GM20000 (cell line): Measurements from ENCODE around the gene ARHGAP35.
"Not testable (repeated sequence)": the region's sequence is repeated elsewhere in the genome, so short reads cannot be mapped to it uniquely, and the experiment has no call there.

ENCODE experiments used
- DNase-seq: peaks from one replicate; pipeline ENCODE4 v3.0.0; 2012; ENCODE audit warnings: low spot score
- TF ChIP-seq, protein P1 (sequence below): IDR thresholded peaks from 2 replicates; pipeline ENCODE4 v1.5.1; 2012; ENCODE audit warnings: mild to moderate bottlenecking, control low read depth; ENCODE audit errors: extremely low read depth, missing control alignments

The ARHGAP35 gene

DNA sequence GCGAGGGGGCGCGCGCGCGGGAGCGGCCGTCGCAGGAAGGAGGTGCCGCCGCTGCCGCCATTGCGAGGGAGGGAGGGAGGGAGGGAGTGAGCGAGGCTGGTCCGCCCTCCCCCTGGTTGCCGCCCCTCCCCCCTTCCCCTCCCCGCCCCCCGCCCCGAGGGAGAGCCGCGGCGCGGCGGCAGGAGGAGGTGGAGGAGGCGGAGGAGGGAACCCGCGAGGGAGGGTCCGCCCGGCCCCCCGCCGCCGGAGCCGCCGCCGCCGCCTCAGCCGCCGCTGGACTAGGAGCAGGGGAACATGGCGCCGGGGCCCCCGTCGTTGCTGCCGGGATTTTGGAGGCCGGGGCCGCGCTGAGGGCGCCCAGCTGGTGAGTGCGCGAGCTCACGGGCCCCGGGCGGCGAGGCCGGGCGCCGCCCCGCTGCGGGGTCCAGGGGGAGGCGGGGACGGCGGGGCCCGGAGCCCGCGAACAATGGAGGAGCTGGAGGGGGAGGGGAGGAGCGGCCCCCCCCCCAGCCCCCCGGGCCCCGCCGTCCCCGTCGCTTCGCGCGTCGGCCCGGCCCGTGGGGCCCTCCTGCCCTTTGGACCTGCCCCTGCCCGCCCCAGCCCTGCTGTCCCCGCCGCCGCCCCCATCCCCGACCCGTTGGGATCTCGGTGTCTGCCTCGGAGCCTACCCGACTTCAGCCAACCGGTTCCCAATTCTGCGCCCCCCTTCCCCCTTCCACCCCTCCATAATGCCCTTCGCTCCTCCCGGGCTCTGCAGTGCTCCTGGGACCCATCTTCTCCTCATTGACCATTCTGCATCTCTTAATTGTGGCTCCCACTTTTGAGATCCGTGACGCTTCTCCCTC, at the start of gene ARHGAP35:
ARHGAP35 (plus strand) TSS at position 152 of the 845 bp plus-strand sequence. CDS start 57,679 bp downstream, outside the sequence.
- TF ChIP-seq, protein P1, sequence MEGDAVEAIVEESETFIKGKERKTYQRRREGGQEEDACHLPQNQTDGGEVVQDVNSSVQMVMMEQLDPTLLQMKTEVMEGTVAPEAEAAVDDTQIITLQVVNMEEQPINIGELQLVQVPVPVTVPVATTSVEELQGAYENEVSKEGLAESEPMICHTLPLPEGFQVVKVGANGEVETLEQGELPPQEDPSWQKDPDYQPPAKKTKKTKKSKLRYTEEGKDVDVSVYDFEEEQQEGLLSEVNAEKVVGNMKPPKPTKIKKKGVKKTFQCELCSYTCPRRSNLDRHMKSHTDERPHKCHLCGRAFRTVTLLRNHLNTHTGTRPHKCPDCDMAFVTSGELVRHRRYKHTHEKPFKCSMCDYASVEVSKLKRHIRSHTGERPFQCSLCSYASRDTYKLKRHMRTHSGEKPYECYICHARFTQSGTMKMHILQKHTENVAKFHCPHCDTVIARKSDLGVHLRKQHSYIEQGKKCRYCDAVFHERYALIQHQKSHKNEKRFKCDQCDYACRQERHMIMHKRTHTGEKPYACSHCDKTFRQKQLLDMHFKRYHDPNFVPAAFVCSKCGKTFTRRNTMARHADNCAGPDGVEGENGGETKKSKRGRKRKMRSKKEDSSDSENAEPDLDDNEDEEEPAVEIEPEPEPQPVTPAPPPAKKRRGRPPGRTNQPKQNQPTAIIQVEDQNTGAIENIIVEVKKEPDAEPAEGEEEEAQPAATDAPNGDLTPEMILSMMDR = no peak
- peak; percentile 97 for DNase-seq

- TF ChIP-seq, protein P1 = no peak
- no peak for DNase-seq
Measured at GRCh38 chr19:46812977-46813838, 47.6 kb upstream of the ARHGAP35 start.

GRCh38 chr19:46813839-46814358, 46.9 kb upstream of the ARHGAP35 start:
- no peak for DNase-seq
- TF ChIP-seq, protein P1 = no peak

GRCh38 chr19:46815833-46816627, 44.8 kb upstream of the ARHGAP35 start:
- no peak for DNase-seq
- TF ChIP-seq, protein P1 = no peak

- no peak for DNase-seq
- TF ChIP-seq, protein P1 = no peak
Measured at GRCh38 chr19:46818812-46819211, 42.0 kb upstream of the ARHGAP35 start.

- DNase-seq = peak; percentile 52
Measured at GRCh38 chr19:46821512-46822409, 39.0 kb upstream of the ARHGAP35 start.

DNA sequence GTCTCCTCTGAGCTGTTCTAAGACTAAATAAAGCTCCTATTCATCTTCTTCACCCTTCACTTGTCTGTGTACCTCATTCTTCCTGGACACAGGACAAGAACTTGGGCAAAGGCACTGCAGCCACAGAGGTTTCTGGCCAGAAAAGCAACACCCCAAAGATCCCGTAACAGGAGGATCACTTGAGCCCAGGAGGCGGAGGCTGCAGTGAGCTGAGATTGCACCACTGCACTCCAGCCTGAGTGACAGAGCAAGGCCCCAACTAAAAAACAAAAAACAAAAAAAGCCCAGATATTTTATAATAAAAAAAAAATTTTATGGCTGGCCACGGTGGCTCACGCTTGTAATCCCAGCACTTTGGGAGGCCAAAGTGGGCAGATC, 38.4 kb upstream of the ARHGAP35 start:
- DNase-seq = not testable (repeated sequence)

More at GRCh38 chr19:46821512-46822409, 39.0 kb upstream of the ARHGAP35 start:
- TF ChIP-seq, protein P1 = no peak
